DOHH2 (cell line): ENCODE data around the gene MUC15.

Source experiments
- EZH2phosphoT487 ChIP-seq: fragments of 200-600 bp; sonication (generic); IDR thresholded peaks from 2 replicates; pipeline ENCODE4 v1.6.1; 2017; ENCODE audit warnings: borderline replicate concordance, mild to moderate bottlenecking, antibody characterized with exemption, low read length, moderate library complexity, mixed read lengths
- TF ChIP-seq, protein P1 (sequence below): fragments of 200-600 bp; sonication (generic); IDR thresholded peaks from one replicate; pipeline ENCODE4 v1.5.1; 2014; ENCODE audit warnings: antibody characterized with exemption, mild to moderate bottlenecking, low read depth, low read length; ENCODE audit not compliant: poor library complexity, severe bottlenecking

DNA sequence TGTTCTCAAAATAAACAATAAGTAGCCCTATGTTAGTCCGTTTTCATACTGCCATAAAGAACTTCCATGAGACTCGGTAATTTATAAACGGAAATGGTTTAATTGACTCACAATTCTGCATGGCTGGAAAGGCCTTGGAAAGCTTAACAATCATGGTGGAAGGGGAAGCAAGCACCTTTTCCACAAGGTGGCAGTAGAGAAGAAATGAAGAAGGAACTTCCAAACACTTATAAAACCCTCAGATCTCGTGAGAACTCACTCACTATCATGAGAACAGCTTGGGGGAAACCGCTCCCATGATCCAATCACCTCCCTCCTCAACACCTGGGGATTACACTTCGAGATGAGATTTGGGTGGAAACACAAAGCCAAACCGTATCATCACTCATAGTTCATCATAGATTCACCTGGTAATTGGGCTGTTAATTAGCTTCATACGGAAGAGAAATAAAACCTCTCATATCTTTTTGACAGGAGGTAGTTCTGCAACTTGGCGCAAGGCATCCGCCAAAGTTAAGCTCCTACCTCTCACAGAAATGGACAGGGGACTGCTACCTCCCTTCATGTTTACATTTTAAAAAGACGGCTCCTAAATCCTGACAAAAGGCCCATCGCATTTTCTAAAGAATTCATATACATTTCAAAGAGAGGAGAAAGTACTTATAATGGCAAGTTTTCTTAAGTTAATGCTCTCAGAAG, 49.0 kb downstream of the MUC15 start:
- TF ChIP-seq, protein P1, sequence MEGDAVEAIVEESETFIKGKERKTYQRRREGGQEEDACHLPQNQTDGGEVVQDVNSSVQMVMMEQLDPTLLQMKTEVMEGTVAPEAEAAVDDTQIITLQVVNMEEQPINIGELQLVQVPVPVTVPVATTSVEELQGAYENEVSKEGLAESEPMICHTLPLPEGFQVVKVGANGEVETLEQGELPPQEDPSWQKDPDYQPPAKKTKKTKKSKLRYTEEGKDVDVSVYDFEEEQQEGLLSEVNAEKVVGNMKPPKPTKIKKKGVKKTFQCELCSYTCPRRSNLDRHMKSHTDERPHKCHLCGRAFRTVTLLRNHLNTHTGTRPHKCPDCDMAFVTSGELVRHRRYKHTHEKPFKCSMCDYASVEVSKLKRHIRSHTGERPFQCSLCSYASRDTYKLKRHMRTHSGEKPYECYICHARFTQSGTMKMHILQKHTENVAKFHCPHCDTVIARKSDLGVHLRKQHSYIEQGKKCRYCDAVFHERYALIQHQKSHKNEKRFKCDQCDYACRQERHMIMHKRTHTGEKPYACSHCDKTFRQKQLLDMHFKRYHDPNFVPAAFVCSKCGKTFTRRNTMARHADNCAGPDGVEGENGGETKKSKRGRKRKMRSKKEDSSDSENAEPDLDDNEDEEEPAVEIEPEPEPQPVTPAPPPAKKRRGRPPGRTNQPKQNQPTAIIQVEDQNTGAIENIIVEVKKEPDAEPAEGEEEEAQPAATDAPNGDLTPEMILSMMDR = peak; percentile 50
- TF ChIP-seq EZH2phosphoT487 = no peak
